Fibroblast of mammary gland (primary cell): ENCODE data around the gene TEFM.
A peak's percentile ranks its signal among the peaks of the same experiment; 100 is the strongest.

ENCODE experiments used
- DNase-seq: peaks from one replicate; pipeline ENCODE4 v3.0.0-alpha.2; 2010; ENCODE audit warnings: low read depth
- H3K4me3 ChIP-seq: 2 replicates; pipeline ENCODE4 v1.5.1; 2011; ENCODE audit warnings: low read depth, mild to moderate bottlenecking, low read length, moderate library complexity; ENCODE audit not compliant: control insufficient read depth
- CTCF ChIP-seq: conservative IDR thresholded peaks from 2 replicates; pipeline ENCODE4 v1.5.1; 2011; ENCODE audit warnings: low read depth, low read length, inconsistent platforms; ENCODE audit not compliant: control insufficient read depth, insufficient read depth

The TEFM gene

GRCh38 chr17:30906101-30906911, at the start of gene TEFM:
TEFM (minus strand) TSS chr17:30906238; CDS start chr17:30906198, 40 bp downstream.
- DNase-seq = peak; percentile 90
- no peak for TF ChIP-seq CTCF
- peak within 1 kb of the TSS; percentile 82 for H3K4me3 ChIP-seq

- no peak for TF ChIP-seq CTCF
- no peak overlapping the region for H3K4me3 ChIP-seq
- DNase-seq = no peak
Observed at GRCh38 chr17:30954046-30954830, 48.2 kb upstream of the TEFM start.

GRCh38 chr17:30952638-30953393, 46.8 kb upstream of the TEFM start:
- no peak for DNase-seq
- TF ChIP-seq CTCF = no peak
- H3K4me3 ChIP-seq = no peak overlapping the region

- peak; percentile 94 for DNase-seq
- no peak overlapping the region for H3K4me3 ChIP-seq
- no peak for TF ChIP-seq CTCF
Observed at GRCh38 chr17:30950669-30951399, 44.8 kb upstream of the TEFM start.

GRCh38 chr17:30950189-30950588, 44.2 kb upstream of the TEFM start:
- no peak overlapping the region for H3K4me3 ChIP-seq
- DNase-seq = no peak
- no peak for TF ChIP-seq CTCF

GRCh38 chr17:30947796-30948195, 41.8 kb upstream of the TEFM start:
- TF ChIP-seq CTCF = no peak
- no peak for DNase-seq
- H3K4me3 ChIP-seq = no peak overlapping the region
